ENCODE measurements around the gene POLR1G.

- TF ChIP-seq CTCF (IDR thresholded peaks at IDR 0.05) = no peak
- no peak for TF ChIP-seq POLR2A (IDR thresholded peaks at IDR 0.05)
Measured at GRCh38 chr19:45420356-45420755, 13.9 kb downstream of the POLR1G start.

Data from thyroid gland (tissue), 4 donors.